ENCODE measurements around the gene RASAL1.

DNA sequence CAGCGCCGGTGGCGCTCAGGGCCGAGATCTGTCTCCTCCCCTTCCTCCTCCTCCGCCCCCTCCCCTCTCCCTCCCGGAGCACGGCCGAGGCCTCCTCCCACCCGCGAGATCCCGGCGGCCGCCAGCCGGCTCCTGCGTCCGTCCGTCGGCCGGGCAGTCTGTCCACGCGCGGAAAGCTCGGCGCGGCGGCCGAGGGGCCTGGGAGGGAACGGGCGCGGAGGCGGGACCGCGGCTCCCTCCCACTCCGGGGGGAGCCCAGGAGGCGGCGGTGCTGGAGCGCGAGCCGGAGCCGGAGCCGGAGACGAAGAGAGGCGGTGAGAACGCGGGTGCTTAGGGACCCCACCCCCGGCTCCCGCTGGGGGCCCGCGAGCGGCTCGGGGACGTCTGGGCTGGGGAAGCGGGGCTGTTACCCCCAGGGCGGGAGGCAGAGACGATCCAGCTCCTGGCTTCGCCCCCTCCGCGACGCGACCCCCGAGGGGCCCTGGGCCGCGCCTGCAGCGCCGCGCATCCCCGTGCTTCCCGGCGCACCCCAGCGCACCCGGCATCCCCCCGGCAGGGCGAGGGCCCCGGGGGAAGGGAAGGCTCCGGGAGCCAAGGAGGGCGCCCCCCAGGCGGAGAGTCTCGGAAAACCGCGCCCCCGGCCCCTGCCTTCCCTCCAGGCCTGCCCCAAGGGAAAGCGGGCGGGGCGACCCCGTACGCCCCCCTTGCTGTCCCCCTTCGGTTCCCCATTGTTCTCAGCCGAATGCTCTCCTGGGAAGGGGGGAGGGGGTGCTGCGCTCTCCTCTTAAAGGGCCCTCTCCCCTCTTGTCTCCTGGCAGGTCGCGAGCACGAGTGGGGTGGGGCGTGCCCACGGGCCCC lies 78.7 kb downstream of the RASAL1 start, which contains the start of gene DTX1:
- TF ChIP-seq CTCF (IDR thresholded peaks at IDR 0.05) (no peak), POLR2A (IDR thresholded peaks at IDR 0.05) (no peak)

Measured in Peyer's patch (tissue), 4 donors.